Measurements from ENCODE around the gene EOLA1. TPM values are rescaled to one million over a fixed set of nuclear protein-coding genes. Genes with fewer than 3 reads are reported as not detected.

EOLA1 gene
- total and polyA plus RNA-seq, 2 of the 4 experiments (the other 2 are of a cell fraction): 15.5 to 16.8 TPM

- Histone ChIP-seq H3K4ac (ENCODE audit: low read depth, low read length) (no peak overlapping the region), H3K27ac (ENCODE audit: insufficient read depth, low read length) (no peak overlapping the region), H3K4me3 (ENCODE audit: insufficient read depth, low read depth, low read length) (no peak overlapping the region), H3K9me1 (ENCODE audit: insufficient read depth, low read length) (no peaks in the 10 kb centered on the region), H3K79me1 (ENCODE audit: low read depth in 1 of 2, low read length in 2 of 2) (no peaks in the 10 kb centered on the region), H3K18ac (ENCODE audit: low read depth, low read length) (no peak overlapping the region), H4K5ac (ENCODE audit: low read depth, low read length) (no peak overlapping the region), H2BK15ac (ENCODE audit: low read depth, low read length) (no peak overlapping the region), H3K9me3 (ENCODE audit: control insufficient read depth, insufficient read depth, low read length) (no peaks in the 10 kb centered on the region), H3K14ac (replicated peaks; ENCODE audit: low read depth, low read length) (no peak overlapping the region), H3K56ac (ENCODE audit: extremely low read depth, insufficient read depth, low read length) (no peak overlapping the region), H2BK20ac (ENCODE audit: low read depth, low read length) (no peak overlapping the region), H2BK5ac (ENCODE audit: low read depth, low read length, poor library complexity, severe bottlenecking) (no peak overlapping the region), H2BK120ac (ENCODE audit: low read depth, low read length) (no peak overlapping the region), H2AFZ (replicated peaks; ENCODE audit: low read length, poor library complexity) (peak overlapping the region; percentile 78), H3K23ac (ENCODE audit: low read depth, low read length) (no peak overlapping the region), H3K9ac (ENCODE audit: low read depth, low read length) (no peak overlapping the region), H3K36me3 (ENCODE audit: control insufficient read depth, insufficient read depth, low read length) (no peaks in the 10 kb centered on the region), H2AK9ac (replicated peaks; ENCODE audit: low read depth, low read length, poor library complexity) (peak overlapping the region; percentile 15), H3K4me2 (ENCODE audit: low read depth, low read length) (no peak overlapping the region), H4K91ac (ENCODE audit: insufficient read depth, low read depth, low read length) (no peak overlapping the region), H3K4me1 (ENCODE audit: control insufficient read depth, insufficient read depth, low read length) (0 out of 2 replicates have a peak, but pooled peaks cover 2% of the 10 kb centered on the region), H4K20me1 (ENCODE audit: insufficient read depth, low read length) (no peaks in the 10 kb centered on the region), H4K8ac (ENCODE audit: low read depth in 2 of 2, low read length in 2 of 2) (no peak overlapping the region), H3K27me3 (ENCODE audit: control insufficient read depth, insufficient read depth, low read length) (peaks cover 10% of the 10 kb centered on the region), H2AK5ac (ENCODE audit: low read depth, low read length) (no peak overlapping the region)
- TF ChIP-seq SMC3 (IDR thresholded peaks at IDR 0.05; ENCODE audit: low read depth, low read length) (peak; percentile 45; the same call in 1 of the 2 replicates), RAD21 (IDR thresholded peaks at IDR 0.05; ENCODE audit: low read length) (peak; percentile 51), MAZ (IDR thresholded peaks at IDR 0.05; ENCODE audit: borderline replicate concordance, low read depth, low read length) (no peak), RFX5 (IDR thresholded peaks at IDR 0.05; ENCODE audit: low read depth, low read length) (no peak), CTCF (conservative IDR thresholded peaks at IDR 0.05; ENCODE audit: low read depth, low read length) (peak; percentile 54), MAFK (IDR thresholded peaks at IDR 0.05; ENCODE audit: low read depth, low read length) (no peak), MXI1 (IDR thresholded peaks at IDR 0.05; ENCODE audit: borderline replicate concordance, low read depth, low read length) (no peak), ELK1 (IDR thresholded peaks at IDR 0.05; ENCODE audit: borderline replicate concordance, low read depth, low read length) (no peak), RCOR1 (IDR thresholded peaks at IDR 0.05; ENCODE audit: insufficient replicate concordance, low read length) (no peak)
- TF ChIP-seq, protein P1, sequence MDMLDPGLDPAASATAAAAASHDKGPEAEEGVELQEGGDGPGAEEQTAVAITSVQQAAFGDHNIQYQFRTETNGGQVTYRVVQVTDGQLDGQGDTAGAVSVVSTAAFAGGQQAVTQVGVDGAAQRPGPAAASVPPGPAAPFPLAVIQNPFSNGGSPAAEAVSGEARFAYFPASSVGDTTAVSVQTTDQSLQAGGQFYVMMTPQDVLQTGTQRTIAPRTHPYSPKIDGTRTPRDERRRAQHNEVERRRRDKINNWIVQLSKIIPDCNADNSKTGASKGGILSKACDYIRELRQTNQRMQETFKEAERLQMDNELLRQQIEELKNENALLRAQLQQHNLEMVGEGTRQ (IDR thresholded peaks at IDR 0.05; ENCODE audit: low read depth, low read length): no peak
- ATAC-seq (ENCODE audit: low read depth) (peak; percentile 75), DNase-seq (peak; percentile 38)
- ChIA-PET POLR2A (ENCODE audit: unreplicated experiment) (no interaction called here), CTCF (interaction anchor here (0.5 to 1.7 kb wide), 4 partner anchors 10 to 1583 kb away, joined by 3 to 8 read pairs (median 4); no protein-coding TSS in a partner anchor)
- BruUV-seq (replicated peaks): no TSS peak
- 60% methylated on average over 1 of the region's 4 CpGs; no CpG with 5 or more reads in 1 of the 2 experiments for WGBS, 2 experiments (ENCODE audit: extremely low coverage in 2 of 2, insufficient read length in 1 of 2)
- intact Hi-C loops (cut with micrococcal nuclease) (no loop called here), in situ Hi-C loops (cut with MboI; ENCODE audit: low sequenced_read_pairs) (loop anchor here (25.0 kb wide), 1 partner anchor 1225 kb away; no protein-coding TSS in a partner anchor), dilution Hi-C loops (cut with HindIII; ENCODE audit: low sequenced_read_pairs, unreplicated experiment) (no loop called here)
These were observed 28.5 kb upstream of the EOLA1 start for GRCh38 chrX:149512225-149512885.
